ENCODE measurements around the gene EDN1. TPM values are rescaled to one million over a fixed set of nuclear protein-coding genes. Genes with fewer than 3 reads are reported as not detected.

EDN1 gene
- total and polyA plus RNA-seq, 9 of the 15 experiments (the other 6 are each of a cell fraction or from before 2014, with no cell fraction given): 0.03 to 0.06 TPM; not detected in 7

DNA sequence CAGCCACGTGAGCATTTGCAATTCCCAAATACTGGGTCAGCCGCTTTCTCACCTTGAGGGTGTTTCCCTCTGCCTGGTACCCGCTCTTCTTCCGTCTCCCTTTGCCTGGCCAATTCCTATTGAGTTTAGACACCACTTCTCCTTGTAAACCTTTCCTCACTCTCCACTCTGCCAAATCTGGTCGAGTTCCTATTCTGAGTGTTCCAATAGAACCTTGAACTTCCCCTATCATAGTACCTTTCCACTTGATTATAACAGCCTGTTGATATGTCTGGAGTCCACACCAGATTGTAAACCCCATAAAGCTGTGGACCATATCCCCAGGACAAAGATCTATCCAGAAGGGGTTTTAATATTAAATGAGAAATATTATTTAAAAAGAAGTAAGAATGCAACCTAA, 36.0 kb upstream of the EDN1 start:
- Histone ChIP-seq H3K9me1 (ENCODE audit: control insufficient read depth, insufficient read depth, low read length) (no peaks in the 10 kb centered on the region), H3K27me3 (ENCODE audit: control insufficient read depth in 2 of 2, insufficient read depth in 2 of 2, low read length in 2 of 2) (peaks cover 0 to 6% of the 10 kb centered on the region in 2 experiments; a peak in 1 of 5 replicates), H3K9me3 (replicated peaks; ENCODE audit: control insufficient read depth, insufficient read depth, low read depth, low read length) (no peaks in the 10 kb centered on the region), H3K4me2 (ENCODE audit: insufficient read depth, low read length) (no peak overlapping the region), H3K9ac (ENCODE audit: insufficient read depth in 1 of 2, low read depth in 2 of 2, low read length in 2 of 2) (no peak overlapping the region), H3K4me1 (replicated peaks in 1 of 2; ENCODE audit: control insufficient read depth in 2 of 2, insufficient read depth in 2 of 2, low read length in 2 of 2) (no peaks in the 10 kb centered on the region), H2AFZ (ENCODE audit: low read depth, low read length) (no peak overlapping the region), H4K20me1 (replicated peaks; ENCODE audit: control insufficient read depth, insufficient read depth, low read length) (no peaks in the 10 kb centered on the region), H3K4me3 (no peak overlapping the region), H3K27ac (ENCODE audit: extremely low read depth, low read depth, low read length) (no peak overlapping the region), H3K36me3 (ENCODE audit: control insufficient read depth, insufficient read depth, low read length) (no peaks in the 10 kb centered on the region), H3K79me2 (ENCODE audit: control insufficient read depth, insufficient read depth, low read length) (no peaks in the 10 kb centered on the region)
- FAIRE-seq (no peak), ATAC-seq (no peak), DNase-seq (ENCODE audit: extremely low read depth in 1 of 4, low spot score in 3 of 4) (no peak)
- WGBS (ENCODE audit: insufficient coverage, low coverage, missing lambda C conversion rate): under 1% methylated on average over 5 of the region's 5 CpGs
- CTCF ChIA-PET (ENCODE audit: low intra/inter-chr PET ratio): no interaction called here
- no TSS peak for BruUV-seq (replicated peaks)
- intact Hi-C loops (cut with micrococcal nuclease) (no loop called here), in situ Hi-C loops (cut with MboI) (no loop called here)
- POLR2A ChIA-PET: no interaction called here
- TF ChIP-seq NFYB (IDR thresholded peaks at IDR 0.05; ENCODE audit: extremely low read depth, insufficient read length) (no peak), ESRRB (CRISPR knock-in tag; IDR thresholded peaks at IDR 0.05; ENCODE audit: borderline replicate concordance) (no peak), JUND (IDR thresholded peaks at IDR 0.05; ENCODE audit: borderline replicate concordance, low read depth, low read length) (no peak), JUND (tag; IDR thresholded peaks at IDR 0.05; ENCODE audit: borderline replicate concordance, low read depth, low read length) (no peak), RHOXF2B (CRISPR knock-in tag; conservative IDR thresholded peaks at IDR 0.05) (no peak), TAF9B (IDR thresholded peaks at IDR 0.05; ENCODE audit: partially characterized antibody) (no peak), CBFA2T3 (IDR thresholded peaks at IDR 0.05) (no peak), TEAD2 (tag; IDR thresholded peaks at IDR 0.05) (no peak), ZNF217 (CRISPR knock-in tag; IDR thresholded peaks at IDR 0.05) (no peak), MIER1 (IDR thresholded peaks at IDR 0.05; ENCODE audit: low read depth) (no peak), U2AF1 (optimal IDR thresholded peaks at IDR 0.05; ENCODE audit: low read depth, low read length) (no peak)
- TF ChIP-seq, protein P1, sequence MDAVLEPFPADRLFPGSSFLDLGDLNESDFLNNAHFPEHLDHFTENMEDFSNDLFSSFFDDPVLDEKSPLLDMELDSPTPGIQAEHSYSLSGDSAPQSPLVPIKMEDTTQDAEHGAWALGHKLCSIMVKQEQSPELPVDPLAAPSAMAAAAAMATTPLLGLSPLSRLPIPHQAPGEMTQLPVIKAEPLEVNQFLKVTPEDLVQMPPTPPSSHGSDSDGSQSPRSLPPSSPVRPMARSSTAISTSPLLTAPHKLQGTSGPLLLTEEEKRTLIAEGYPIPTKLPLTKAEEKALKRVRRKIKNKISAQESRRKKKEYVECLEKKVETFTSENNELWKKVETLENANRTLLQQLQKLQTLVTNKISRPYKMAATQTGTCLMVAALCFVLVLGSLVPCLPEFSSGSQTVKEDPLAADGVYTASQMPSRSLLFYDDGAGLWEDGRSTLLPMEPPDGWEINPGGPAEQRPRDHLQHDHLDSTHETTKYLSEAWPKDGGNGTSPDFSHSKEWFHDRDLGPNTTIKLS (IDR thresholded peaks at IDR 0.05; ENCODE audit: borderline replicate concordance, low read depth): no peak
- TF ChIP-seq, protein P2, sequence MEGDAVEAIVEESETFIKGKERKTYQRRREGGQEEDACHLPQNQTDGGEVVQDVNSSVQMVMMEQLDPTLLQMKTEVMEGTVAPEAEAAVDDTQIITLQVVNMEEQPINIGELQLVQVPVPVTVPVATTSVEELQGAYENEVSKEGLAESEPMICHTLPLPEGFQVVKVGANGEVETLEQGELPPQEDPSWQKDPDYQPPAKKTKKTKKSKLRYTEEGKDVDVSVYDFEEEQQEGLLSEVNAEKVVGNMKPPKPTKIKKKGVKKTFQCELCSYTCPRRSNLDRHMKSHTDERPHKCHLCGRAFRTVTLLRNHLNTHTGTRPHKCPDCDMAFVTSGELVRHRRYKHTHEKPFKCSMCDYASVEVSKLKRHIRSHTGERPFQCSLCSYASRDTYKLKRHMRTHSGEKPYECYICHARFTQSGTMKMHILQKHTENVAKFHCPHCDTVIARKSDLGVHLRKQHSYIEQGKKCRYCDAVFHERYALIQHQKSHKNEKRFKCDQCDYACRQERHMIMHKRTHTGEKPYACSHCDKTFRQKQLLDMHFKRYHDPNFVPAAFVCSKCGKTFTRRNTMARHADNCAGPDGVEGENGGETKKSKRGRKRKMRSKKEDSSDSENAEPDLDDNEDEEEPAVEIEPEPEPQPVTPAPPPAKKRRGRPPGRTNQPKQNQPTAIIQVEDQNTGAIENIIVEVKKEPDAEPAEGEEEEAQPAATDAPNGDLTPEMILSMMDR (IDR thresholded peaks at IDR 0.05 in 2 of 3, conservative IDR thresholded peaks at IDR 0.05 in 1 of 3; ENCODE audit: insufficient read depth in 2 of 3, low read depth in 1 of 3, low read length in 3 of 3): no peak
- TF ChIP-seq, protein P3, sequence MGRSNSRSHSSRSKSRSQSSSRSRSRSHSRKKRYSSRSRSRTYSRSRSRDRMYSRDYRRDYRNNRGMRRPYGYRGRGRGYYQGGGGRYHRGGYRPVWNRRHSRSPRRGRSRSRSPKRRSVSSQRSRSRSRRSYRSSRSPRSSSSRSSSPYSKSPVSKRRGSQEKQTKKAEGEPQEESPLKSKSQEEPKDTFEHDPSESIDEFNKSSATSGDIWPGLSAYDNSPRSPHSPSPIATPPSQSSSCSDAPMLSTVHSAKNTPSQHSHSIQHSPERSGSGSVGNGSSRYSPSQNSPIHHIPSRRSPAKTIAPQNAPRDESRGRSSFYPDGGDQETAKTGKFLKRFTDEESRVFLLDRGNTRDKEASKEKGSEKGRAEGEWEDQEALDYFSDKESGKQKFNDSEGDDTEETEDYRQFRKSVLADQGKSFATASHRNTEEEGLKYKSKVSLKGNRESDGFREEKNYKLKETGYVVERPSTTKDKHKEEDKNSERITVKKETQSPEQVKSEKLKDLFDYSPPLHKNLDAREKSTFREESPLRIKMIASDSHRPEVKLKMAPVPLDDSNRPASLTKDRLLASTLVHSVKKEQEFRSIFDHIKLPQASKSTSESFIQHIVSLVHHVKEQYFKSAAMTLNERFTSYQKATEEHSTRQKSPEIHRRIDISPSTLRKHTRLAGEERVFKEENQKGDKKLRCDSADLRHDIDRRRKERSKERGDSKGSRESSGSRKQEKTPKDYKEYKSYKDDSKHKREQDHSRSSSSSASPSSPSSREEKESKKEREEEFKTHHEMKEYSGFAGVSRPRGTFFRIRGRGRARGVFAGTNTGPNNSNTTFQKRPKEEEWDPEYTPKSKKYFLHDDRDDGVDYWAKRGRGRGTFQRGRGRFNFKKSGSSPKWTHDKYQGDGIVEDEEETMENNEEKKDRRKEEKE (IDR thresholded peaks at IDR 0.05; ENCODE audit: borderline replicate concordance in 1 of 2, control insufficient read depth in 1 of 2, low read depth in 2 of 2, low read length in 1 of 2): no peak
- TF ChIP-seq, protein P4, sequence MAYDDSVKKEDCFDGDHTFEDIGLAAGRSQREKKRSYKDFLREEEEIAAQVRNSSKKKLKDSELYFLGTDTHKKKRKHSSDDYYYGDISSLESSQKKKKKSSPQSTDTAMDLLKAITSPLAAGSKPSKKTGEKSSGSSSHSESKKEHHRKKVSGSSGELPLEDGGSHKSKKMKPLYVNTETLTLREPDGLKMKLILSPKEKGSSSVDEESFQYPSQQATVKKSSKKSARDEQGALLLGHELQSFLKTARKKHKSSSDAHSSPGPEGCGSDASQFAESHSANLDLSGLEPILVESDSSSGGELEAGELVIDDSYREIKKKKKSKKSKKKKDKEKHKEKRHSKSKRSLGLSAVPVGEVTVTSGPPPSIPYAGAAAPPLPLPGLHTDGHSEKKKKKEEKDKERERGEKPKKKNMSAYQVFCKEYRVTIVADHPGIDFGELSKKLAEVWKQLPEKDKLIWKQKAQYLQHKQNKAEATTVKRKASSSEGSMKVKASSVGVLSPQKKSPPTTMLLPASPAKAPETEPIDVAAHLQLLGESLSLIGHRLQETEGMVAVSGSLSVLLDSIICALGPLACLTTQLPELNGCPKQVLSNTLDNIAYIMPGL (CRISPR knock-in tag; IDR thresholded peaks at IDR 0.05): no peak
